HepG2 (cell line): ENCODE results near the gene PDCD11. TPM values are rescaled to one million over a fixed set of nuclear protein-coding genes. Genes with fewer than 3 reads are reported as not detected.

ENCODE experiments used
- ARID3A ChIP-seq: IDR thresholded peaks from 2 replicates; pipeline ENCODE4 v1.6.1; 2012; ENCODE audit warnings: low read depth, low read length, improper control_type of control experiment
- CREB1 ChIP-seq, 2 experiments: fragments of 450-650 bp in 1 of 2; IDR thresholded peaks; 2 replicates each; pipeline ENCODE4 v1.6.1; 2016 to 2017; ENCODE audit warnings: control low read depth in 1 of 2, mild to moderate bottlenecking in 1 of 2, missing compliant biosample characterization in 1 of 2, missing genetic modification characterization in 1 of 2
- DDIT3 ChIP-seq: sonication (generic); formaldehyde crosslinking; IDR thresholded peaks from 2 replicates; pipeline ENCODE4 v1.4.0; 2020; ENCODE audit warnings: mild to moderate bottlenecking, missing genetic modification reagents
- LCORL ChIP-seq, 2 experiments: fragments of 450-650 bp in 1 of 2; sonication (generic) in 1 of 2; formaldehyde crosslinking in 1 of 2; IDR thresholded peaks; 2 replicates each; pipeline versions ENCODE4 v1.5.0 to v1.6.1; 2017 to 2020; ENCODE audit warnings: antibody characterized with exemption in 1 of 2, missing genetic modification reagents in 1 of 2
- MAFG ChIP-seq: sonication (generic); formaldehyde crosslinking; IDR thresholded peaks from 2 replicates; pipeline ENCODE4 v1.5.1; 2020; ENCODE audit warnings: mild to moderate bottlenecking, missing genetic modification reagents
- MTF2 ChIP-seq: sonication (generic); formaldehyde crosslinking; IDR thresholded peaks from 2 replicates; pipeline ENCODE4 v1.5.0; 2020; ENCODE audit warnings: missing genetic modification reagents, borderline replicate concordance
- NCOA1 ChIP-seq: sonication (generic); formaldehyde crosslinking; IDR thresholded peaks from 2 replicates; pipeline ENCODE4 v1.9.0; 2021; ENCODE audit warnings: missing genetic modification reagents
- NR2F1 ChIP-seq, 2 experiments: fragments of 450-650 bp in 1 of 2; formaldehyde crosslinking in 1 of 2; IDR thresholded peaks; 2 replicates each; pipeline versions ENCODE4 v1.5.0 to v1.6.1; 2016 to 2020; ENCODE audit warnings: mild to moderate bottlenecking in 1 of 2, missing compliant biosample characterization in 1 of 2, missing genetic modification reagents in 1 of 2, moderate library complexity in 1 of 2
- RBM39 ChIP-seq: fragments of 200-400 bp; formaldehyde crosslinking; IDR thresholded peaks from one replicate; pipeline ENCODE4 v1.6.1; 2018; ENCODE audit warnings: antibody characterized with exemption, mild to moderate bottlenecking, low read depth, low read length; ENCODE audit not compliant: poor library complexity, severe bottlenecking
- SETDB1 ChIP-seq: sonication (generic); formaldehyde crosslinking; IDR thresholded peaks from 2 replicates; pipeline ENCODE4 v1.5.1; 2020; ENCODE audit warnings: missing genetic modification reagents, mild to moderate bottlenecking, borderline replicate concordance
- TBP ChIP-seq: sonication (generic); formaldehyde crosslinking; IDR thresholded peaks from 2 replicates; pipeline ENCODE4 v1.5.0; 2020; ENCODE audit warnings: missing genetic modification reagents
- TRIM24 ChIP-seq: sonication (generic); formaldehyde crosslinking; IDR thresholded peaks from 2 replicates; pipeline ENCODE4 v1.8.0; 2022; ENCODE audit warnings: mild to moderate bottlenecking, missing genetic modification reagents
- ZIK1 ChIP-seq: sonication (generic); formaldehyde crosslinking; IDR thresholded peaks from 2 replicates; pipeline ENCODE4 v1.5.0; 2020; ENCODE audit warnings: mild to moderate bottlenecking, low read depth, missing genetic modification reagents, borderline replicate concordance
- ZNF225 ChIP-seq: sonication (generic); formaldehyde crosslinking; IDR thresholded peaks from 2 replicates; pipeline ENCODE4 v1.4.0; 2020; ENCODE audit warnings: mild to moderate bottlenecking, missing genetic modification reagents
- ZNF543 ChIP-seq: sonication (generic); formaldehyde crosslinking; IDR thresholded peaks from 2 replicates; pipeline ENCODE4 v1.4.0; 2020; ENCODE audit warnings: mild to moderate bottlenecking, missing genetic modification reagents
- ZNF709 ChIP-seq: sonication (generic); formaldehyde crosslinking; IDR thresholded peaks from 2 replicates; pipeline ENCODE4 v1.5.0; 2020; ENCODE audit warnings: mild to moderate bottlenecking, missing genetic modification reagents
- ZNF777 ChIP-seq: sonication (generic); formaldehyde crosslinking; IDR thresholded peaks from 2 replicates; pipeline ENCODE4 v1.4.0; 2020; ENCODE audit warnings: missing genetic modification reagents
- polyA plus RNA-seq, 8 experiments: library from polyadenylated mRNA; depleted of rRNA in 3 of 8; stranded (reverse) in 7 of 8; unstranded in 1 of 8; fragments of >200 nt; fragmentation: Illumina TruSeq in 4 of 8; extraction: Trizol in 4 of 8; gene quantifications; 2 replicates each; pipeline versions ENCODE4 v1.2.1 to v1.2.3, GENCODE V29; 2011 to 2016; ENCODE audit warnings: low read depth in 4 of 8, missing spikeins in 1 of 8, mixed read lengths in 1 of 8; ENCODE audit not compliant: insufficient read depth in 1 of 8
- total RNA-seq, 5 experiments: library from RNA; depleted of rRNA; stranded (reverse); fragments of >200 nt; fragmentation: Illumina TruSeq; extraction: Trizol; gene quantifications; 2 replicates each; pipeline ENCODE4 v1.2.3, GENCODE V29; 2016; ENCODE audit warnings: low read depth in 1 of 5
- TF ChIP-seq, protein P1 (sequence below): sonication (generic); formaldehyde crosslinking; IDR thresholded peaks from 2 replicates; pipeline ENCODE4 v1.8.0; 2022; ENCODE audit warnings: missing genetic modification reagents, low read depth, mild to moderate bottlenecking, borderline replicate concordance
- TF ChIP-seq, protein P2 (sequence below): sonication (generic); formaldehyde crosslinking; IDR thresholded peaks from 2 replicates; pipeline ENCODE4 v1.8.1; 2023; ENCODE audit warnings: mild to moderate bottlenecking, moderate library complexity, missing genetic modification reagents
- TF ChIP-seq, protein P3 (sequence below): IDR thresholded peaks from 2 replicates; pipeline ENCODE4 v1.6.1; 2018; ENCODE audit warnings: missing genetic modification reagents, mild to moderate bottlenecking, missing compliant biosample characterization
- TF ChIP-seq, protein P4 (sequence below), 2 experiments: sonication (generic) in 1 of 2; formaldehyde crosslinking in 1 of 2; IDR thresholded peaks; 2 replicates each; pipeline versions ENCODE4 v1.5.1 to v1.6.1; 2011 to 2020; ENCODE audit warnings: borderline replicate concordance in 1 of 2, low read depth in 1 of 2, low read length in 1 of 2, mild to moderate bottlenecking in 1 of 2, missing genetic modification reagents in 1 of 2, moderate library complexity in 1 of 2

Gene PDCD11
- total and polyA plus RNA-seq, 2 of the 13 experiments (the other 11 are each of a cell fraction or from before 2014, with no cell fraction given): 12.8 to 52.8 TPM

GRCh38 chr10:103396067-103396788 lies at the start of gene PDCD11, which contains the start of gene ATP5MK (continued):
- TF ChIP-seq RBM39 (peak; percentile 75), ZNF225 (no peak; the same call in 1 of the 2 replicates), ZNF777 (CRISPR knock-in tag) (no peak), NCOA1 (CRISPR knock-in tag) (peak; percentile 85; the same call in 1 of the 2 replicates), CREB1 (IDR thresholded peaks at IDR 0.05) (peak; percentile 70), CREB1 (CRISPR knock-in tag; IDR thresholded peaks at IDR 0.05) (peak; percentile 92), TRIM24 (CRISPR knock-in tag) (no peak), ZNF543 (CRISPR knock-in tag) (no peak), TBP (CRISPR knock-in tag) (no peak), MAFG (CRISPR knock-in tag) (no peak), LCORL (IDR thresholded peaks at IDR 0.05) (no peak), LCORL (CRISPR knock-in tag; IDR thresholded peaks at IDR 0.05) (peak; percentile 39; the same call in 1 of the 2 replicates), ZIK1 (CRISPR knock-in tag) (peak; percentile 11; the same call in 1 of the 2 replicates), DDIT3 (CRISPR knock-in tag) (no peak), ARID3A (0 out of 2 replicates have a peak, but pooled peaks have one; percentile 26), ZNF709 (CRISPR knock-in tag) (peak; percentile 90; the same call in 1 of the 2 replicates), MTF2 (CRISPR knock-in tag) (no peak), NR2F1 (CRISPR knock-in tag; IDR thresholded peaks at IDR 0.05) (no peak), SETDB1 (no peak)
- TF ChIP-seq, protein P1, sequence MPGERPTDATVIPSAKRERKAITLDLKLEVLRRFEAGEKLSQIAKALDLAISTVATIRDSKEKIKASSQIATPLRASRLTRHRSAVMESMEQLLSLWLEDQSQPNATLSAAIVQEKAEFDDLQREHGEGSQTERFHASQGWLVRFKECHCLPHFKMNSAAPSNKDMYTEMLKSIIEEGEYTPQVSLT (CRISPR knock-in tag): no peak
- TF ChIP-seq, protein P2, sequence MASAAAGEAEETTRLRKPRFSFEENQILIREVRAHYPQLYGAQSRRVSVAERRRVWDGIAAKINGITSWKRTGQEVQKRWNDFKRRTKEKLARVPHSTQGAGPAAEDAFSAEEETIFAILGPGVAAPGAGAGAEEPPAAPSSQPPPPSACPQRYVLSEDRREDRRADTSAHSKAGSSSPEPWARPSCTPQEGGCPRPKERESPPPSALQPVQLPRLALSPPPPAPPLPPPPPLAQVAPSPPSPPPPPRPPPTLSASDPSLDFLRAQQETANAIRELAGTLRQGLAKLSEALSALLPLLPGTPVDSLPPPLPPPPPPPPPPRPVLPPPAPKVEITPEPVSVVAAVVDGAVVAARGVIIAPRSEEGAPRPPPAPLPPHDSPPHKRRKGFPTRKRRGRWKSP (CRISPR knock-in tag): peak; percentile 86; the same call in 1 of the 2 replicates
- TF ChIP-seq, protein P3, sequence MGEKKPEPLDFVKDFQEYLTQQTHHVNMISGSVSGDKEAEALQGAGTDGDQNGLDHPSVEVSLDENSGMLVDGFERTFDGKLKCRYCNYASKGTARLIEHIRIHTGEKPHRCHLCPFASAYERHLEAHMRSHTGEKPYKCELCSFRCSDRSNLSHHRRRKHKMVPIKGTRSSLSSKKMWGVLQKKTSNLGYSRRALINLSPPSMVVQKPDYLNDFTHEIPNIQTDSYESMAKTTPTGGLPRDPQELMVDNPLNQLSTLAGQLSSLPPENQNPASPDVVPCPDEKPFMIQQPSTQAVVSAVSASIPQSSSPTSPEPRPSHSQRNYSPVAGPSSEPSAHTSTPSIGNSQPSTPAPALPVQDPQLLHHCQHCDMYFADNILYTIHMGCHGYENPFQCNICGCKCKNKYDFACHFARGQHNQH: peak; percentile 83
- TF ChIP-seq, protein P4, sequence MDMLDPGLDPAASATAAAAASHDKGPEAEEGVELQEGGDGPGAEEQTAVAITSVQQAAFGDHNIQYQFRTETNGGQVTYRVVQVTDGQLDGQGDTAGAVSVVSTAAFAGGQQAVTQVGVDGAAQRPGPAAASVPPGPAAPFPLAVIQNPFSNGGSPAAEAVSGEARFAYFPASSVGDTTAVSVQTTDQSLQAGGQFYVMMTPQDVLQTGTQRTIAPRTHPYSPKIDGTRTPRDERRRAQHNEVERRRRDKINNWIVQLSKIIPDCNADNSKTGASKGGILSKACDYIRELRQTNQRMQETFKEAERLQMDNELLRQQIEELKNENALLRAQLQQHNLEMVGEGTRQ (IDR thresholded peaks at IDR 0.05; ENCODE audit: low read depth, low read length): no peak
- TF ChIP-seq, protein P4 (CRISPR knock-in tag; IDR thresholded peaks at IDR 0.05; ENCODE audit: borderline replicate concordance): no peak
